ENCODE measurements around the gene A2M. TPM values are rescaled to one million over a fixed set of nuclear protein-coding genes. Genes with fewer than 3 reads are reported as not detected.

Gene A2M
- polyA plus RNA-seq, 2 of the 4 experiments (the other 2 are of a cell fraction): not detected

DNA sequence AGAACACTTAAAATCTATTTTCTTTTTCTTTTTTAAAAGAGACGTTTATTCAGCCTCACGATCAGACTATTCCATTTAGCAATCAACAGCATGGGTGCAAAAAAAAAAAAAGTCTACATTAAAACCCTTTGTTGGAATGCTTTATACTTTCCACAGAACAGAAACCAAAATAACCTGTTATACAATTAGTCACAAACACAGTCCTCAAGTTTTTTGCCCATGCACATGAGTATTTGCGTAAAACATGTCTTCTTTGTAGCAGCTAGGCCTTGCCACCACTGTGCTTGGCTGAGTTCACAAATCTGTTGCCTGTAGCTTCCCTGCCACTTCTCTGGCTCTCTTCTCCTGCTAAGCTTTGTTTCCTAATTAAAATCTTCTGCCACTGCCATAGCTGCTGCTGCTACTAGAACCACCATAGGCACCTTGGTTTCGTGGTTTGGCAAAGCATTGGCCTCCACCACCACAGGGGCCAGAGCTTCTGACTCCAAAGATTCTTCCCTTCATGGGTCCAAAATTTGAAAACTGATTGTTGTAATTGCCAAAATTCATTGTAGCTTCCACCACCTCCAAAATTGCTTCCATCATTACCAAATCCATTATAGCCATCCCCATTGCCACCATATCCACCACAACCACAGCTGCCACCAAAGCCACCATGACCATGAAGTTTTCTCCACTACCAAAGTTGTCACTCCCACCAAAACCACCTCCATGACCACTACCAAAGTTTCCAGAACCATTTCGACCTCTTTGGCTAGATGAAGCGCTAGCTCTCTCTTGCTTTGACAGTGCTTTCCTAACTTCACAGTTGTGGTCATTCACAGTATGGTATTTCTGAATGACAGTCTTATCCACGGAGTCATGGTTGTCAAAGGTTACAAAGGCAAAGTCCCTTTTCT, 88.3 kb downstream of the A2M start:
- FAIRE-seq (no peak), ATAC-seq (no peak), DNase-seq (ENCODE audit: low read depth in 1 of 2, low spot score in 1 of 2) (no peak)
- TF ChIP-seq RFX5 (IDR thresholded peaks at IDR 0.05) (no peak), ZC3H11A (IDR thresholded peaks at IDR 0.05) (no peak), BHLHE40 (IDR thresholded peaks at IDR 0.05; ENCODE audit: low read depth, low read length) (no peak), CBX8 (IDR thresholded peaks at IDR 0.05) (no peak), POLR2A (IDR thresholded peaks at IDR 0.05; ENCODE audit: low read length) (no peak), MAZ (IDR thresholded peaks at IDR 0.05; ENCODE audit: borderline replicate concordance, low read depth, low read length) (no peak), NR3C1 (IDR thresholded peaks at IDR 0.05) (no peak), GATA3 (IDR thresholded peaks at IDR 0.05; ENCODE audit: borderline replicate concordance) (no peak)
- no peak overlapping the region for H3K4me3 ChIP-seq
- ChIA-PET POLR2A (interaction anchor here (1.0 kb wide), 1 partner anchor 22 kb away, joined by 3 read pairs; no protein-coding TSS in a partner anchor), CTCF (interaction anchor here (1.2 to 1.3 kb wide), 2 partner anchors 23 to 138 kb away, joined by 3 to 4 read pairs; no protein-coding TSS in a partner anchor)
- no peaks in the 10 kb centered on the region for H3K4me1 ChIP-seq
- no peak overlapping the region for H3K27ac ChIP-seq
- WGBS (ENCODE audit: missing lambda C conversion rate): 74% methylated on average over 7 of the region's 7 CpGs
- H3K4me2 ChIP-seq: no peak overlapping the region
- H3K9me3 ChIP-seq: no peaks in the 10 kb centered on the region

DNA sequence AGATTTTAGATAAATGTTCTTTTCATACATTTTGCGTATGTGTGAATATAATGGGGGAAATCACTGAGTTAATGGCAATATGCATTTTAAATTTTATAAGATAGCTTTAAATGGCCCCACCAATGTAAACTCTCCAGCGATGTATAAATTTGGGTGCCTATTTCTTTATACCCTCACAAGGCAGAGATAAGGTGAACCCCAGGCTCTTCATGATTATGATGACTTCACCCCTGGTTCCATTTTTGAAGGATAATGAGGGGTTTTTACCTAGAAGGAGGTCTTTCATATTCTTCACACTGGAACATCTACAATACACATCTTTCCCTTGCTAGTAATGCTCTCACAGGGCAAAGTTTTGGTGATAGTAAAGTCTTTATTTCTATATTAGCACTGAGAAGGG, 91.2 kb downstream of the A2M start:
- POLR2A ChIA-PET: no interaction called here
- CTCF ChIA-PET: interaction anchor here (0.5 to 1.0 kb wide), 2 partner anchors 36 to 267 kb away, joined by 3 to 4 read pairs; no protein-coding TSS in a partner anchor
- no peak for ATAC-seq
- no peak overlapping the region for H3K4me3 ChIP-seq
- H3K27ac ChIP-seq: no peak overlapping the region
- no peak for DNase-seq (ENCODE audit: low read depth in 1 of 2, low spot score in 1 of 2)
- 41% methylated on average over 2 of the region's 2 CpGs for WGBS (ENCODE audit: missing lambda C conversion rate)
- TF ChIP-seq FOXS1 (CRISPR knock-in tag; IDR thresholded peaks at IDR 0.05) (no peak), KDM5A (IDR thresholded peaks at IDR 0.05) (no peak), RNF2 (IDR thresholded peaks at IDR 0.05; ENCODE audit: borderline replicate concordance, low read depth) (no peak), ZC3H11A (IDR thresholded peaks at IDR 0.05) (no peak), ZNF302 (CRISPR knock-in tag; IDR thresholded peaks at IDR 0.05) (no peak), SREBF2 (IDR thresholded peaks at IDR 0.05) (no peak), ZFP36 (IDR thresholded peaks at IDR 0.05; ENCODE audit: borderline replicate concordance, partially characterized antibody) (no peak), POLR2A (IDR thresholded peaks at IDR 0.05; ENCODE audit: low read length) (no peak), SMC3 (IDR thresholded peaks at IDR 0.05) (no peak), PHF8 (IDR thresholded peaks at IDR 0.05; ENCODE audit: borderline replicate concordance, low read depth) (no peak), ESRRA (IDR thresholded peaks at IDR 0.05; ENCODE audit: borderline replicate concordance, low read length) (no peak)
- H3K9me3 ChIP-seq: no peaks in the 10 kb centered on the region
- H3K4me1 ChIP-seq: no peaks in the 10 kb centered on the region
- no peak overlapping the region for H3K4me2 ChIP-seq
- no peak for FAIRE-seq

DNA sequence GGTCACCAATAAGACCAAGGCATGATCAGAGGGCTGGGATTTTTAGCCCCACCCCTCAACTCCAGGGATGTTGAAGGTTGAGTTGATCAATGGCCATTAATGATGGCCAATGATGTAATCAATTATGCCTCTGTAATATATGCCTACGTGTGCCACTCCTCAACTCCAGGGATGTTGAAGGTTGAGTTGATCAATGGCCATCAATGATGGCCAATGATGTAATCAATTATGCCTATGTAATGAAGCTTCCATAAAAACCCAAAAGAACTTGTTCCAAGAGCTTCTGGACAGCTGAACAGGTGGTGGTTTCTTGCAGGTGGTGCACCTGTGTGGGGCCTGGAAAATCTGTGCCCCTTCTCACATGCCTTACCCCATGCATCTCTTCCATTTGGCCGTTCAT, 93.1 kb downstream of the A2M start:
- CTCF ChIA-PET: interaction anchor here (0.7 to 2.2 kb wide), 4 partner anchors 16 to 365 kb away, joined by 3 to 10 read pairs (median 4); no protein-coding TSS in a partner anchor
- peaks cover 15% of the 10 kb centered on the region; the same call in 1 of the 3 replicates for H3K9me3 ChIP-seq

More for the DNA sequence above, 93.1 kb downstream of the A2M start:
- ATAC-seq (no peak), DNase-seq (ENCODE audit: low read depth in 1 of 2, low spot score in 1 of 2) (no peak), FAIRE-seq (no peak)
- no peak overlapping the region for H3K4me2 ChIP-seq
- H3K4me3 ChIP-seq: no peak overlapping the region
- 23% methylated on average over 2 of the region's 2 CpGs for WGBS (ENCODE audit: missing lambda C conversion rate)
- no peak overlapping the region for H3K27ac ChIP-seq
- POLR2A ChIA-PET: no interaction called here
- no peaks in the 10 kb centered on the region for H3K4me1 ChIP-seq
- TF ChIP-seq RNF2 (IDR thresholded peaks at IDR 0.05; ENCODE audit: borderline replicate concordance, low read depth): no peak
- no peak for TF ChIP-seq ESRRA (IDR thresholded peaks at IDR 0.05; ENCODE audit: borderline replicate concordance, low read length)
- TF ChIP-seq FOSB (CRISPR knock-in tag; IDR thresholded peaks at IDR 0.05): no peak
- TF ChIP-seq RFX5 (IDR thresholded peaks at IDR 0.05): no peak

Other genes with a start within 250 kb of the A2M start
- 26.5 and 40.5 TPM in 2 replicates for gene PHC1, start 201.4 kb downstream of the A2M start, polyA plus RNA-seq (2011; rRNA removed)
- 10.6 to 12.6 TPM (median 11.2 TPM) in 3 replicates for gene PHC1, start 201.4 kb downstream of the A2M start, polyA plus RNA-seq (2017; fragmentation: RNase III; extraction: RNeasy Plus Mini Kit Qiagen cat#74134 plus additional on column Dnase treatment)
- gene M6PR, start 166.3 kb downstream of the A2M start, polyA plus RNA-seq (2011; rRNA removed): 162 and 227 TPM in 2 replicates
- gene M6PR, start 166.3 kb downstream of the A2M start, polyA plus RNA-seq (2017; fragmentation: RNase III; extraction: RNeasy Plus Mini Kit Qiagen cat#74134 plus additional on column Dnase treatment): 145 to 187 TPM (median 182 TPM) in 3 replicates
- 7.5 and 9.4 TPM in 2 replicates for gene KLRG1, start 126.4 kb downstream of the A2M start, polyA plus RNA-seq (2011; rRNA removed)
- gene KLRG1, start 126.4 kb downstream of the A2M start, polyA plus RNA-seq (2017; fragmentation: RNase III; extraction: RNeasy Plus Mini Kit Qiagen cat#74134 plus additional on column Dnase treatment): 3.8 to 5.1 TPM (median 4.8 TPM) in 3 replicates
- gene PZP, start 92.5 kb upstream of the A2M start, polyA plus RNA-seq (2011; rRNA removed): not detected in 2 replicates
- not detected in 3 replicates for gene PZP, start 92.5 kb upstream of the A2M start, polyA plus RNA-seq (2017; fragmentation: RNase III; extraction: RNeasy Plus Mini Kit Qiagen cat#74134 plus additional on column Dnase treatment)